Vagina (tissue), 2 donors: ENCODE data around the gene COBL. TPM values are rescaled to one million over a fixed set of nuclear protein-coding genes. Genes with fewer than 3 reads are reported as not detected.

Source experiments
- DNase-seq, 2 donors: peaks; one replicate each; pipeline ENCODE4 v3.0.0-alpha.2; 2017; ENCODE audit errors: extremely low spot score in 2 of 2
- H3K27ac ChIP-seq: fragments of 200-600 bp; sonication (generic); one replicate; pipeline ENCODE4 v1.5.1; 2019
- H3K27me3 ChIP-seq: fragments of 200-600 bp; sonication (generic); one replicate; pipeline ENCODE4 v1.5.1; 2019
- H3K36me3 ChIP-seq, 2 donors: fragments of 200-600 bp; sonication (generic); one replicate each; pipeline ENCODE4 v1.5.1; 2017 to 2019
- H3K4me1 ChIP-seq: fragments of 200-600 bp; sonication (generic); one replicate; pipeline ENCODE4 v1.5.1; 2019
- H3K4me3 ChIP-seq, 2 donors: fragments of 200-600 bp; sonication (generic); 1 replicate in 1 of 2; 2 replicates in 1 of 2; pipeline ENCODE4 v1.5.1; 2016 to 2019
- H3K9me3 ChIP-seq: fragments of 200-600 bp; sonication (generic); one replicate; pipeline ENCODE4 v1.5.1; 2019
- CTCF ChIP-seq, 3 experiments: fragments of 450-650 bp in 2 of 3; fragments of 200-600 bp in 1 of 3; sonication (generic) in 1 of 3; IDR thresholded peaks; one replicate each; pipeline ENCODE4 v1.5.1; 2017 to 2019; ENCODE audit warnings: antibody characterized with exemption in 3 of 3, mild to moderate bottlenecking in 2 of 3, moderate library complexity in 2 of 3
- POLR2A ChIP-seq, 2 donors: fragments of 450-650 bp; IDR thresholded peaks; one replicate each; pipeline ENCODE4 v1.6.1; 2017; ENCODE audit warnings: antibody characterized with exemption in 2 of 2, mild to moderate bottlenecking in 2 of 2, moderate library complexity in 2 of 2
- POLR2AphosphoS5 ChIP-seq, 2 donors: sonication (generic); formaldehyde crosslinking; IDR thresholded peaks; one replicate each; pipeline ENCODE4 v1.9.0; 2017; ENCODE audit warnings: antibody characterized with exemption in 2 of 2, mild to moderate bottlenecking in 2 of 2, low read depth in 1 of 2; ENCODE audit not compliant: insufficient read depth in 1 of 2
- intact Hi-C: fragments of 100-400 bp; cut with DNase I; formaldehyde crosslinking; loops from one replicate; pipeline ENCODE4 v1.15.1; 2023
- total RNA-seq: library from RNA; depleted of rRNA; stranded (reverse); fragments of >200 nt; gene quantifications from one replicate; pipeline ENCODE4 v1.2.3, GENCODE V29; 2016

COBL gene
- total RNA-seq, 1 donor from 2014 or later = 9.3 TPM

GRCh38 chr7:51059504-51060142, 257.0 kb downstream of the COBL start:
- Histone ChIP-seq H3K4me1 (no peaks in the 10 kb centered on the region), H3K9me3 (no peaks in the 10 kb centered on the region), H3K36me3 (no peaks in the 10 kb centered on the region), H3K27ac (no peak overlapping the region), H3K27me3 (no peaks in the 10 kb centered on the region), H3K4me3 (no peak overlapping the region)
- no peak for DNase-seq
- intact Hi-C loops = loop anchor here (10.0 kb wide), 1 partner anchor 585 kb away; no protein-coding TSS in a partner anchor
- no peak for TF ChIP-seq CTCF (IDR thresholded peaks at IDR 0.05)
- TF ChIP-seq POLR2A (IDR thresholded peaks at IDR 0.05) = no peak
- TF ChIP-seq POLR2AphosphoS5 (IDR thresholded peaks at IDR 0.05; ENCODE audit: insufficient read depth in 1 of 2, low read depth in 1 of 2) = no peak

GRCh38 chr7:51058764-51059163, 257.8 kb downstream of the COBL start:
- intact Hi-C loops = no loop called here
- DNase-seq = no peak

DNA sequence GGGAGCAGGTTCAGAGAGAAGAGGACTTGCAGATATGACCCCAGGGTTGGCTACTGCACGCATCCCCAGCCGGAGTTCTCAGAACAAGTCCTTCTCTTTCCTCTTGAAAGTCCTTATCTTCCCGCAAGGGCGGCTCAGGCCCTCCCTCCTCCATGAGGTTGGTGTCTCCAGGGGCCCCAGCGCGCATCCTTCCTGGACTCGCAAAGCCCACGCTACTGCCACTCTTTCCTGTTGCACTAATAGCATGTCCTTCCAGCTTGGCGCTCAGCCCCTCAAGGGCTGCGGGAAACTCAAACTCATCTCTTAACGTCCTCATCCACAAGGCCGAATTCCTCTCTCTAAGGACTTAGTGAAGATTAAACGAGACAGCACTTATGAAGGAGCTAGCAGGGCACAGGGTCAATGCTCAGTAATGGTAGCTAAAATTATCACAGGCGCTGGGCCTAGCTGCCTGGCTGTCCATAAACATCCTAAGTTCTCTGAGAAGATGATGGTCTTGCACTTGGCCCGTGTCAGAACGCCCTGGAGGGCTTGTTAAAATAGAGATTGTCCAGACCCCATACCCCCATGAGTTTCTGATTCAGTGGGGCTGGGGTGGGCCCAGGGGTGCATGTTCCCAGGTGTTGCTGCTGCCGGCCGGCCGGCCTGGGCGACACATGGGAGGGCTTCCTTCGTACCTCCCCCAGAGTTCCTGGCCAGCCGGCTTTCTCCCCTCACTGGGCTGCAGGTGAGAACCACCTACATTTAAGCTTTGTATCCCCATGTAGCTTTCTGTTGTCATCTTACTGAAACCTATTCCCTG, 261.4 kb downstream of the COBL start:
- H3K27ac ChIP-seq = no peak overlapping the region
- intact Hi-C loops = no loop called here
- no peak overlapping the region for H3K4me3 ChIP-seq
- no peaks in the 10 kb centered on the region for H3K9me3 ChIP-seq
- no peaks in the 10 kb centered on the region for H3K27me3 ChIP-seq
- no peaks in the 10 kb centered on the region for H3K4me1 ChIP-seq
- H3K36me3 ChIP-seq = no peaks in the 10 kb centered on the region
- no peak for TF ChIP-seq POLR2A (IDR thresholded peaks at IDR 0.05)
- no peak for TF ChIP-seq CTCF (IDR thresholded peaks at IDR 0.05)
- no peak for TF ChIP-seq POLR2AphosphoS5 (IDR thresholded peaks at IDR 0.05; ENCODE audit: insufficient read depth in 1 of 2, low read depth in 1 of 2)
- DNase-seq = no peak

More at GRCh38 chr7:51058764-51059163, 257.8 kb downstream of the COBL start:
- TF ChIP-seq POLR2A (IDR thresholded peaks at IDR 0.05) (no peak), CTCF (IDR thresholded peaks at IDR 0.05) (no peak), POLR2AphosphoS5 (IDR thresholded peaks at IDR 0.05; ENCODE audit: insufficient read depth in 1 of 2, low read depth in 1 of 2) (no peak)
- Histone ChIP-seq H3K4me1 (no peaks in the 10 kb centered on the region), H3K36me3 (no peaks in the 10 kb centered on the region), H3K9me3 (no peaks in the 10 kb centered on the region), H3K27me3 (no peaks in the 10 kb centered on the region), H3K27ac (no peak overlapping the region), H3K4me3 (no peak overlapping the region)

- Histone ChIP-seq H3K36me3 (no peaks in the 10 kb centered on the region), H3K4me1 (no peaks in the 10 kb centered on the region), H3K9me3 (no peaks in the 10 kb centered on the region), H3K4me3 (no peak overlapping the region), H3K27me3 (no peaks in the 10 kb centered on the region), H3K27ac (no peak overlapping the region)
- no peak for DNase-seq
- intact Hi-C loops = no loop called here
- no peak for TF ChIP-seq CTCF (IDR thresholded peaks at IDR 0.05)
- TF ChIP-seq POLR2A (IDR thresholded peaks at IDR 0.05) = no peak
- no peak for TF ChIP-seq POLR2AphosphoS5 (IDR thresholded peaks at IDR 0.05; ENCODE audit: insufficient read depth in 1 of 2, low read depth in 1 of 2)
Measured at GRCh38 chr7:51054231-51054630, 262.4 kb downstream of the COBL start.
